Fibroblast of lung (primary cell): ENCODE results near the gene ADAM33.

Experiments
- EZH2 ChIP-seq: IDR thresholded peaks from 2 replicates; pipeline ENCODE4 v1.5.1; 2012; ENCODE audit warnings: low read length, control low read depth, mild to moderate bottlenecking; ENCODE audit errors: missing control alignments
- TF ChIP-seq, protein P1 (sequence below), 2 donors: IDR thresholded peaks in 1 of 2; conservative IDR thresholded peaks in 1 of 2; 1 replicate in 1 of 2; 2 replicates in 1 of 2; pipeline ENCODE4 v1.5.1; 2011 to 2012; ENCODE audit warnings: low read length in 2 of 2, control low read depth in 1 of 2, inconsistent platforms in 1 of 2, low read depth in 1 of 2, mild to moderate bottlenecking in 1 of 2

DNA sequence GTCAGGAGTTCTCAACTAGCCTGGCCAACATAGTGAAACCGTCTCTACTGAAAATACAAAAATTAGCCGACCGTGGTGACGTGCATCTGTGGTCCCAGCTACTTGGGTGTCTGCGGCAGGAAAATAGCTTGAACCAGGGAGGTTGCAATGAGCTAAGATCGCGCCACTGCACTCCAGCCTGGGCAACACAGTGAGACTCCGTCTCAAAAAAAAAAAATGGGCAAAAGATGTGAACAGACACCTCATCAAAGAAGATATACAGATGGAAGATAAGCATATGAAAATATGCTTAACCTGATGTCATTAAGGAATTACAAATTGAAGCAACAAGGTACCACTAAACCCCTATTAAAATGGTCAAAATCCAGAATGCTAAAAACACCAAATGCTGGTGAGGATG lies 41.5 kb upstream of the ADAM33 start:
- TF ChIP-seq, protein P1, sequence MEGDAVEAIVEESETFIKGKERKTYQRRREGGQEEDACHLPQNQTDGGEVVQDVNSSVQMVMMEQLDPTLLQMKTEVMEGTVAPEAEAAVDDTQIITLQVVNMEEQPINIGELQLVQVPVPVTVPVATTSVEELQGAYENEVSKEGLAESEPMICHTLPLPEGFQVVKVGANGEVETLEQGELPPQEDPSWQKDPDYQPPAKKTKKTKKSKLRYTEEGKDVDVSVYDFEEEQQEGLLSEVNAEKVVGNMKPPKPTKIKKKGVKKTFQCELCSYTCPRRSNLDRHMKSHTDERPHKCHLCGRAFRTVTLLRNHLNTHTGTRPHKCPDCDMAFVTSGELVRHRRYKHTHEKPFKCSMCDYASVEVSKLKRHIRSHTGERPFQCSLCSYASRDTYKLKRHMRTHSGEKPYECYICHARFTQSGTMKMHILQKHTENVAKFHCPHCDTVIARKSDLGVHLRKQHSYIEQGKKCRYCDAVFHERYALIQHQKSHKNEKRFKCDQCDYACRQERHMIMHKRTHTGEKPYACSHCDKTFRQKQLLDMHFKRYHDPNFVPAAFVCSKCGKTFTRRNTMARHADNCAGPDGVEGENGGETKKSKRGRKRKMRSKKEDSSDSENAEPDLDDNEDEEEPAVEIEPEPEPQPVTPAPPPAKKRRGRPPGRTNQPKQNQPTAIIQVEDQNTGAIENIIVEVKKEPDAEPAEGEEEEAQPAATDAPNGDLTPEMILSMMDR (conservative IDR thresholded peaks at IDR 0.05 in 1 of 2, IDR thresholded peaks at IDR 0.05 in 1 of 2; ENCODE audit: low read depth in 1 of 2, low read length in 2 of 2), result no peak
- TF ChIP-seq EZH2, result no peak
